NCI-H146 treated with DMSO at 0.1 percent for 48 hours (cell line): ENCODE results near the gene TRIM59.
A peak's percentile ranks its signal among the peaks of the same experiment; 100 is the strongest.
"Not testable (repeated sequence)": the region's sequence is repeated elsewhere in the genome, so short reads cannot be mapped to it uniquely, and the experiment has no call there.

Source experiments
- DNase-seq: peaks from one replicate; lab custom pipeline; 2025; ENCODE audit not compliant: unreplicated experiment; lab: John Stamatoyannopoulos, UW

The TRIM59 gene

GRCh38 chr3:160458151-160458550 lies 8.6 kb upstream of the TRIM59 start:
- no peak for DNase-seq

GRCh38 chr3:160455846-160456245 lies 6.3 kb upstream of the TRIM59 start:
- no peak for DNase-seq

- DNase-seq, result peak; percentile 84
These were observed 5.4 kb upstream of the TRIM59 start for GRCh38 chr3:160454995-160455394.

- DNase-seq, result not testable (repeated sequence)
These were observed 2.7 kb upstream of the TRIM59 start for GRCh38 chr3:160452251-160452650.

GRCh38 chr3:160451602-160452001 lies 2.0 kb upstream of the TRIM59 start:
- no peak for DNase-seq

- DNase-seq, result no peak
These were observed 1.3 kb upstream of the TRIM59 start for GRCh38 chr3:160450846-160451245.

- no peak for DNase-seq
These were observed 546 bp downstream of the TRIM59 start for GRCh38 chr3:160448845-160449635.

GRCh38 chr3:160447544-160447943 lies 2.0 kb downstream of the TRIM59 start:
- no peak for DNase-seq

GRCh38 chr3:160446522-160447056 lies 3.0 kb downstream of the TRIM59 start:
- no peak for DNase-seq

GRCh38 chr3:160445854-160446253 lies 3.7 kb downstream of the TRIM59 start:
- no peak for DNase-seq

GRCh38 chr3:160444411-160444810 lies 5.2 kb downstream of the TRIM59 start:
- DNase-seq, result no peak

- DNase-seq, result no peak
These were observed 8.9 kb downstream of the TRIM59 start for GRCh38 chr3:160440687-160441086.

GRCh38 chr3:160437083-160437455 lies 12.5 kb downstream of the TRIM59 start:
- DNase-seq, result no peak

- no peak for DNase-seq
These were observed 13.8 kb downstream of the TRIM59 start for GRCh38 chr3:160435747-160436146.

- no peak for DNase-seq
These were observed 14.5 kb downstream of the TRIM59 start for GRCh38 chr3:160435095-160435494.

- DNase-seq, result no peak
These were observed 15.5 kb downstream of the TRIM59 start for GRCh38 chr3:160434071-160434470.

- no peak for DNase-seq
These were observed 21.7 kb downstream of the TRIM59 start for GRCh38 chr3:160427832-160428424.

GRCh38 chr3:160417311-160417710 lies 32.3 kb downstream of the TRIM59 start:
- no peak for DNase-seq

GRCh38 chr3:160413613-160414248 lies 35.9 kb downstream of the TRIM59 start:
- DNase-seq, result peak; percentile 72

GRCh38 chr3:160412477-160412876 lies 37.1 kb downstream of the TRIM59 start:
- no peak for DNase-seq

- no peak for DNase-seq
These were observed 39.6 kb downstream of the TRIM59 start for GRCh38 chr3:160409812-160410610.
